HEK293T (cell line): ENCODE measurements around the gene PROK1.

Experiments used
- BHLHE40 ChIP-seq: fragments of 450-650 bp; IDR thresholded peaks from 2 replicates; pipeline ENCODE4 v1.6.1; 2016; ENCODE audit warnings: mild to moderate bottlenecking, moderate library complexity, borderline replicate concordance
- FOXA1 ChIP-seq: fragments of 450-650 bp; IDR thresholded peaks from 2 replicates; pipeline ENCODE4 v1.6.1; 2016; ENCODE audit warnings: mild to moderate bottlenecking
- FOXK2 ChIP-seq: fragments of 450-650 bp; IDR thresholded peaks from 2 replicates; pipeline ENCODE4 v1.6.1; 2016; ENCODE audit warnings: mild to moderate bottlenecking
- FOXM1 ChIP-seq: fragments of 450-650 bp; IDR thresholded peaks from 2 replicates; pipeline ENCODE4 v1.6.1; 2017; ENCODE audit warnings: mild to moderate bottlenecking, borderline replicate concordance
- HDGF ChIP-seq: fragments of 450-650 bp; IDR thresholded peaks from 2 replicates; pipeline ENCODE4 v1.6.1; 2017; ENCODE audit warnings: antibody characterized with exemption, borderline replicate concordance
- L3MBTL2 ChIP-seq: fragments of 450-650 bp; conservative IDR thresholded peaks from 2 replicates; pipeline ENCODE4 v1.6.1; 2016; ENCODE audit warnings: mild to moderate bottlenecking
- LEF1 ChIP-seq: fragments of 450-650 bp; IDR thresholded peaks from 2 replicates; pipeline ENCODE4 v1.6.1; 2017; ENCODE audit warnings: mild to moderate bottlenecking, borderline replicate concordance
- NFRKB ChIP-seq: fragments of 450-650 bp; IDR thresholded peaks from 2 replicates; pipeline ENCODE4 v1.6.1; 2016; ENCODE audit warnings: mild to moderate bottlenecking, moderate library complexity
- SP1 ChIP-seq: fragments of 450-650 bp; IDR thresholded peaks from 2 replicates; pipeline ENCODE4 v1.6.1; 2017
- SUZ12 ChIP-seq: fragments of 450-650 bp; IDR thresholded peaks from 2 replicates; pipeline ENCODE4 v1.6.1; 2016; ENCODE audit warnings: mild to moderate bottlenecking
- TARDBP ChIP-seq: fragments of 450-650 bp; IDR thresholded peaks from 2 replicates; pipeline ENCODE4 v1.6.1; 2016
- ZNF384 ChIP-seq: fragments of 450-650 bp; IDR thresholded peaks from 2 replicates; pipeline ENCODE4 v1.6.1; 2016
- TF ChIP-seq, protein P1 (sequence below): fragments of 450-650 bp; IDR thresholded peaks from 2 replicates; pipeline ENCODE4 v1.6.1; 2016

DNA sequence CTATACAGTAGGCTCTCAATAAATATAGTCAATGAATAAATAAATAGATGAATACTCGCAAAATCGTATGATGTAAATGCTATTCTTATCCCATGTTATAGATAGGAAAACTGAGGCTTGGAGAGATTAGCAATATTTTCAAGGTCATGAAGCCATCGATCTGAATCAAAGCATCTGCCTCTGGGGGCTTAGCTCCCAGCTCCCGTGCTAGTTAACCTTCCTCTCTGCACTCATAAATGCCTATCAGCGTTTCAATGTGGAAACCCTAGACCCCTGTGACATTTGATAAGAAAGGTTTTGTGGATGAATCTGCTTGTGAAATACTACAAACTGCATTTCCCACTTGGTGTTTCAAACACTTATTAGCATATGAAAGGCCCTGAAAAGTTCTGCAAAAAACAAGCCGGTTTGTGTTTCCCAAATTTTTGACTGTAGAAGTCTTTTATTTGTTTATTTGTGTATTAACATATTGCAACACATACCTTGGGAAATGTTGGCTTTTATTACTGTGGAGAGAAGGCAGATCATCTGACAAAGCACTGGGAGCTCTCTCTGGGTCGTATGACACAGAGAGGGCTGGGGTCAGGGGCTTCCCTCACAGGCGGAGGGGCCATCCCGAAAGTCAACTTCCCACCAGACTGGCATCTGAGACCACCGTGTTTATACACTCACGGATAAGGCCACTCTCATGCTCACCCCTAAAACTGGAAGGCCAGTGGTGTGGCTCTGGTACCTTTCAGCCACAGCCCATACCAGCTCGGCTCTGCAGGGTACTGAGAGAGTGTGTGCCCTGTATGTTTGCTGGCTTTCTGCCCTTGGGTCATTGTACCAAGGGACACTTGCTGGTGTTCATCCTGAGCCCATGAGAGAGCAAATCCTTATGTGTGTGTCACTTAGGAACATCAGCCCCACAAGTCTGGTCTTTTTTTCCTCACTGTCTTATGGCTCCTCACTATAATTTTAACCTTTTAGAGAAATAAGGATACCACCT, 993 bp upstream of the PROK1 start:
- TF ChIP-seq SP1 (no peak), NFRKB (no peak), FOXK2 (no peak), L3MBTL2 (no peak), SUZ12 (no peak), ZNF384 (no peak), BHLHE40 (no peak), TARDBP (no peak), HDGF (no peak), FOXM1 (no peak), FOXA1 (no peak), LEF1 (no peak)
- TF ChIP-seq, protein P1, sequence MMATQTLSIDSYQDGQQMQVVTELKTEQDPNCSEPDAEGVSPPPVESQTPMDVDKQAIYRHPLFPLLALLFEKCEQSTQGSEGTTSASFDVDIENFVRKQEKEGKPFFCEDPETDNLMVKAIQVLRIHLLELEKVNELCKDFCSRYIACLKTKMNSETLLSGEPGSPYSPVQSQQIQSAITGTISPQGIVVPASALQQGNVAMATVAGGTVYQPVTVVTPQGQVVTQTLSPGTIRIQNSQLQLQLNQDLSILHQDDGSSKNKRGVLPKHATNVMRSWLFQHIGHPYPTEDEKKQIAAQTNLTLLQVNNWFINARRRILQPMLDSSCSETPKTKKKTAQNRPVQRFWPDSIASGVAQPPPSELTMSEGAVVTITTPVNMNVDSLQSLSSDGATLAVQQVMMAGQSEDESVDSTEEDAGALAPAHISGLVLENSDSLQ, result no peak
